ENCODE data around the gene THEM4. TPM values are rescaled to one million over a fixed set of nuclear protein-coding genes. Genes with fewer than 3 reads are reported as not detected.

Gene THEM4
- total RNA-seq, 1 experiment from 2014 or later, result 10.9 TPM

DNA sequence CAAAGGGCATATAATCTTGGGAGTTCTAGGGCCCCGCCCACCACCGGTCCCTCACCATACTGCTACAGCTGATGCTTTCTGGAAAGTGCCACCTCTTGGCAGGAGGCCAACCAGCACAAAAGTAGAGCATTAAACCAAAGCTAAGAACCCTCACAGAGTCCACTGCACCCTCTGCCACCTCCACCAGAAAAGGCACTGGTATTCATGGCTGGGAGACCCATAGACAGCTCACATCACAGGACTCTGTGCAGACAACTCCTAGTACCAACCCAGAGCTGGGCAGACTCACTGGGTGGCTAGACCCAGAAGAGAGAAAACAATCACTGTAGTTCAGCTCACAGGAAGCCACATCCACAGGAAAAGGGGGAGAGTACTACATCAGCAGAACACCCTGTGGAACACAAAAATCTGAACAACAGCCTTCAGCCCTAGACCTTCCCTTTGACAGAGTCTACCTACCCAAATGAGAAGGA lies 10.8 kb downstream of the THEM4 start:
- Mint-ChIP-seq H3K9me3 (peaks cover 44% of the 10 kb centered on the region), H3K27me3 (ENCODE audit: low read depth) (peaks cover 3% of the 10 kb centered on the region; the same call in 1 of the 2 replicates), H3K27ac (no peak overlapping the region), H3K4me1 (no peaks in the 10 kb centered on the region), H3K4me3 (no peak overlapping the region), H3K36me3 (peaks cover 55% of the 10 kb centered on the region)
- CTCF ChIA-PET, result interaction anchor here (0.6 to 2.8 kb wide), 6 partner anchors 10 to 103 kb away, joined by 3 to 10 read pairs (median 6); partner anchors contain the start of gene THEM4
- DNase-seq (ENCODE audit: low spot score) (no peak), ATAC-seq (no peak)
- TF ChIP-seq, protein P1, sequence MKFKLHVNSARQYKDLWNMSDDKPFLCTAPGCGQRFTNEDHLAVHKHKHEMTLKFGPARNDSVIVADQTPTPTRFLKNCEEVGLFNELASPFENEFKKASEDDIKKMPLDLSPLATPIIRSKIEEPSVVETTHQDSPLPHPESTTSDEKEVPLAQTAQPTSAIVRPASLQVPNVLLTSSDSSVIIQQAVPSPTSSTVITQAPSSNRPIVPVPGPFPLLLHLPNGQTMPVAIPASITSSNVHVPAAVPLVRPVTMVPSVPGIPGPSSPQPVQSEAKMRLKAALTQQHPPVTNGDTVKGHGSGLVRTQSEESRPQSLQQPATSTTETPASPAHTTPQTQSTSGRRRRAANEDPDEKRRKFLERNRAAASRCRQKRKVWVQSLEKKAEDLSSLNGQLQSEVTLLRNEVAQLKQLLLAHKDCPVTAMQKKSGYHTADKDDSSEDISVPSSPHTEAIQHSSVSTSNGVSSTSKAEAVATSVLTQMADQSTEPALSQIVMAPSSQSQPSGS (CRISPR knock-in tag; IDR thresholded peaks at IDR 0.05; ENCODE audit: borderline replicate concordance, low read depth), result no peak
- no peak for TF ChIP-seq EMX1 (CRISPR knock-in tag; IDR thresholded peaks at IDR 0.05)
- TF ChIP-seq, protein P2, sequence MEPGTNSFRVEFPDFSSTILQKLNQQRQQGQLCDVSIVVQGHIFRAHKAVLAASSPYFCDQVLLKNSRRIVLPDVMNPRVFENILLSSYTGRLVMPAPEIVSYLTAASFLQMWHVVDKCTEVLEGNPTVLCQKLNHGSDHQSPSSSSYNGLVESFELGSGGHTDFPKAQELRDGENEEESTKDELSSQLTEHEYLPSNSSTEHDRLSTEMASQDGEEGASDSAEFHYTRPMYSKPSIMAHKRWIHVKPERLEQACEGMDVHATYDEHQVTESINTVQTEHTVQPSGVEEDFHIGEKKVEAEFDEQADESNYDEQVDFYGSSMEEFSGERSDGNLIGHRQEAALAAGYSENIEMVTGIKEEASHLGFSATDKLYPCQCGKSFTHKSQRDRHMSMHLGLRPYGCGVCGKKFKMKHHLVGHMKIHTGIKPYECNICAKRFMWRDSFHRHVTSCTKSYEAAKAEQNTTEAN (CRISPR knock-in tag; IDR thresholded peaks at IDR 0.05), result no peak
- POLR2A ChIA-PET, result no interaction called here

DNA sequence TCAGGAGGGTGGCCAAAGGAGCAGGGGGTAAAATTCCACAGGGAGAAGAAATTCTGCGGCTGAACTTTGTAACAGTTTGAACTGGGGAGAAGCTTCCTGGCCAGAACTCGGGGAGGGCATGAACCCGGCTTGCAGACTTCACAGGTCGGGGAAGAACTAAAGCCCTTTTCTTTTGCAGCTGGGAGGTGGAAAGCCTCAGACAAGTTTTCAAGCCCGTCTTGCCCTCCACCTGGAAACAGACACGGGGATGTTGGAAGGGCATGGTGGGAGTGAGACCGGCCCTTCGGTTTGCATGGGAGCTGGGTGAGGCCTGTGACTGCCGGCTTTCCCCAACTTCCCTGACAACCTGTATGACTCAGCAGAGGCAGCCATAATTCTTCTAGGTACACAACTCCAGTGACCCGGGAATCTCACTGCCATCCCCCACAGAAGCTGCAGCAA lies 11.3 kb downstream of the THEM4 start:
- H3K4me1 Mint-ChIP-seq, result no peaks in the 10 kb centered on the region
- ATAC-seq, result no peak
- H3K4me3 Mint-ChIP-seq, result no peak overlapping the region
- DNase-seq (ENCODE audit: low spot score), result no peak
- no peak overlapping the region for H3K27ac Mint-ChIP-seq
- H3K27me3 Mint-ChIP-seq (ENCODE audit: low read depth), result peaks cover 3% of the 10 kb centered on the region; the same call in 1 of the 2 replicates
- ChIA-PET POLR2A (no interaction called here), CTCF (interaction anchor here (0.6 to 2.8 kb wide), 6 partner anchors 10 to 104 kb away, joined by 3 to 10 read pairs (median 6); partner anchors contain the start of gene THEM4)
- H3K36me3 Mint-ChIP-seq, result peaks cover 53% of the 10 kb centered on the region
- peaks cover 39% of the 10 kb centered on the region for H3K9me3 Mint-ChIP-seq
- TF ChIP-seq, protein P3, sequence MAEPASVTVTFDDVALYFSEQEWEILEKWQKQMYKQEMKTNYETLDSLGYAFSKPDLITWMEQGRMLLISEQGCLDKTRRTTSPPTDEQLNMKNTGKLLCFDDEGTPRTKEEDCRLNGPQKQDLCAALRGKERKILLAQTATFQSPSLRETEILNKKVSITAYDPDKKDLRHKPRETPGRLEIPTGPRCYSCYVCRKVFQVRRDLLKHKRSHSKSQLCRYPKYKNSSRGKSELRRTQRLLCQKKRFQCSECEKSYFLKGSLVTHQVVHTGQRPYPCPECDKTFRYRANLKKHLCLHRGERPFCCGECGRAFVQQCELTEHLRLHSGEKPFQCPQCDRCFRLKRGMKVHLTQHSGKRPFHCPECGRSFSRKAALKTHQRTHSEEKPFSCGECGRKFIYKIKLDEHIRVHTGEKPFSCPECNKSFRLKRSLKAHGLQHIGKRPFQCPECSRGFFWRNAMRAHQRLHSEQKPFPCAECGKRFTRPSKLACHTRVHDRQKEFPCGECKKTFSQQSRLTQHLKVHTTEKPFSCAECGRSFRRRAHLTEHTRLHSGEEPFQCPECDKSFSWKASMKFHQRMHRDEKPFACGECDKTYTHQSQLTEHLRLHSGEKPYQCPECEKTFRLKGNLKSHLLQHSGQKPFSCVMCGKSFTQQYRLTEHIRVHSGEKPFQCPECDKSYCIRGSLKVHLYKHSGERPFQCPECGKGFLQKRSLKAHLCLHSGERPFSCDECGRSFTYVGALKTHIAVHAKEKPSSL (CRISPR knock-in tag; conservative IDR thresholded peaks at IDR 0.05), result no peak
- TF ChIP-seq, protein P4, sequence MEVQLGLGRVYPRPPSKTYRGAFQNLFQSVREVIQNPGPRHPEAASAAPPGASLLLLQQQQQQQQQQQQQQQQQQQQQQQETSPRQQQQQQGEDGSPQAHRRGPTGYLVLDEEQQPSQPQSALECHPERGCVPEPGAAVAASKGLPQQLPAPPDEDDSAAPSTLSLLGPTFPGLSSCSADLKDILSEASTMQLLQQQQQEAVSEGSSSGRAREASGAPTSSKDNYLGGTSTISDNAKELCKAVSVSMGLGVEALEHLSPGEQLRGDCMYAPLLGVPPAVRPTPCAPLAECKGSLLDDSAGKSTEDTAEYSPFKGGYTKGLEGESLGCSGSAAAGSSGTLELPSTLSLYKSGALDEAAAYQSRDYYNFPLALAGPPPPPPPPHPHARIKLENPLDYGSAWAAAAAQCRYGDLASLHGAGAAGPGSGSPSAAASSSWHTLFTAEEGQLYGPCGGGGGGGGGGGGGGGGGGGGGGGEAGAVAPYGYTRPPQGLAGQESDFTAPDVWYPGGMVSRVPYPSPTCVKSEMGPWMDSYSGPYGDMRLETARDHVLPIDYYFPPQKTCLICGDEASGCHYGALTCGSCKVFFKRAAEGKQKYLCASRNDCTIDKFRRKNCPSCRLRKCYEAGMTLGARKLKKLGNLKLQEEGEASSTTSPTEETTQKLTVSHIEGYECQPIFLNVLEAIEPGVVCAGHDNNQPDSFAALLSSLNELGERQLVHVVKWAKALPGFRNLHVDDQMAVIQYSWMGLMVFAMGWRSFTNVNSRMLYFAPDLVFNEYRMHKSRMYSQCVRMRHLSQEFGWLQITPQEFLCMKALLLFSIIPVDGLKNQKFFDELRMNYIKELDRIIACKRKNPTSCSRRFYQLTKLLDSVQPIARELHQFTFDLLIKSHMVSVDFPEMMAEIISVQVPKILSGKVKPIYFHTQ (CRISPR knock-in tag; IDR thresholded peaks at IDR 0.05), result no peak
- TF ChIP-seq SOX15 (CRISPR knock-in tag; IDR thresholded peaks at IDR 0.05) (no peak), JUN (CRISPR knock-in tag; IDR thresholded peaks at IDR 0.05) (no peak), TCF7 (CRISPR knock-in tag; IDR thresholded peaks at IDR 0.05; ENCODE audit: low read depth) (no peak), MYBL2 (CRISPR knock-in tag; IDR thresholded peaks at IDR 0.05) (no peak)
- TF ChIP-seq, protein P2 (CRISPR knock-in tag; IDR thresholded peaks at IDR 0.05), result no peak
- TF ChIP-seq, protein P5, sequence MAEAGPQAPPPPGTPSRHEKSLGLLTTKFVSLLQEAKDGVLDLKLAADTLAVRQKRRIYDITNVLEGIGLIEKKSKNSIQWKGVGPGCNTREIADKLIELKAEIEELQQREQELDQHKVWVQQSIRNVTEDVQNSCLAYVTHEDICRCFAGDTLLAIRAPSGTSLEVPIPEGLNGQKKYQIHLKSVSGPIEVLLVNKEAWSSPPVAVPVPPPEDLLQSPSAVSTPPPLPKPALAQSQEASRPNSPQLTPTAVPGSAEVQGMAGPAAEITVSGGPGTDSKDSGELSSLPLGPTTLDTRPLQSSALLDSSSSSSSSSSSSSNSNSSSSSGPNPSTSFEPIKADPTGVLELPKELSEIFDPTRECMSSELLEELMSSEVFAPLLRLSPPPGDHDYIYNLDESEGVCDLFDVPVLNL (CRISPR knock-in tag; IDR thresholded peaks at IDR 0.05; ENCODE audit: borderline replicate concordance, low read depth), result no peak
- TF ChIP-seq, protein P1 (CRISPR knock-in tag; IDR thresholded peaks at IDR 0.05; ENCODE audit: borderline replicate concordance, low read depth), result no peak
- TF ChIP-seq, protein P6, sequence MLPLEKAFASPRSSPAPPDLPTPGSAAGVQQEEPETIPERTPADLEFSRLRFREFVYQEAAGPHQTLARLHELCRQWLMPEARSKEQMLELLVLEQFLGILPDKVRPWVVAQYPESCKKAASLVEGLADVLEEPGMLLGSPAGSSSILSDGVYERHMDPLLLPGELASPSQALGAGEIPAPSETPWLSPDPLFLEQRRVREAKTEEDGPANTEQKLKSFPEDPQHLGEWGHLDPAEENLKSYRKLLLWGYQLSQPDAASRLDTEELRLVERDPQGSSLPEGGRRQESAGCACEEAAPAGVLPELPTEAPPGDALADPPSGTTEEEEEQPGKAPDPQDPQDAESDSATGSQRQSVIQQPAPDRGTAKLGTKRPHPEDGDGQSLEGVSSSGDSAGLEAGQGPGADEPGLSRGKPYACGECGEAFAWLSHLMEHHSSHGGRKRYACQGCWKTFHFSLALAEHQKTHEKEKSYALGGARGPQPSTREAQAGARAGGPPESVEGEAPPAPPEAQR (CRISPR knock-in tag; IDR thresholded peaks at IDR 0.05), result no peak
- TF ChIP-seq, protein P7, sequence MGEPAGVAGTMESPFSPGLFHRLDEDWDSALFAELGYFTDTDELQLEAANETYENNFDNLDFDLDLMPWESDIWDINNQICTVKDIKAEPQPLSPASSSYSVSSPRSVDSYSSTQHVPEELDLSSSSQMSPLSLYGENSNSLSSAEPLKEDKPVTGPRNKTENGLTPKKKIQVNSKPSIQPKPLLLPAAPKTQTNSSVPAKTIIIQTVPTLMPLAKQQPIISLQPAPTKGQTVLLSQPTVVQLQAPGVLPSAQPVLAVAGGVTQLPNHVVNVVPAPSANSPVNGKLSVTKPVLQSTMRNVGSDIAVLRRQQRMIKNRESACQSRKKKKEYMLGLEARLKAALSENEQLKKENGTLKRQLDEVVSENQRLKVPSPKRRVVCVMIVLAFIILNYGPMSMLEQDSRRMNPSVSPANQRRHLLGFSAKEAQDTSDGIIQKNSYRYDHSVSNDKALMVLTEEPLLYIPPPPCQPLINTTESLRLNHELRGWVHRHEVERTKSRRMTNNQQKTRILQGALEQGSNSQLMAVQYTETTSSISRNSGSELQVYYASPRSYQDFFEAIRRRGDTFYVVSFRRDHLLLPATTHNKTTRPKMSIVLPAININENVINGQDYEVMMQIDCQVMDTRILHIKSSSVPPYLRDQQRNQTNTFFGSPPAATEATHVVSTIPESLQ (CRISPR knock-in tag; IDR thresholded peaks at IDR 0.05), result no peak

Data from WTC11 (cell line).